ENCODE results near the gene ARPP21. TPM values are rescaled to one million over a fixed set of nuclear protein-coding genes. Genes with fewer than 3 reads are reported as not detected.

The ARPP21 gene
- polyA plus RNA-seq, 3 donors = not detected

DNA sequence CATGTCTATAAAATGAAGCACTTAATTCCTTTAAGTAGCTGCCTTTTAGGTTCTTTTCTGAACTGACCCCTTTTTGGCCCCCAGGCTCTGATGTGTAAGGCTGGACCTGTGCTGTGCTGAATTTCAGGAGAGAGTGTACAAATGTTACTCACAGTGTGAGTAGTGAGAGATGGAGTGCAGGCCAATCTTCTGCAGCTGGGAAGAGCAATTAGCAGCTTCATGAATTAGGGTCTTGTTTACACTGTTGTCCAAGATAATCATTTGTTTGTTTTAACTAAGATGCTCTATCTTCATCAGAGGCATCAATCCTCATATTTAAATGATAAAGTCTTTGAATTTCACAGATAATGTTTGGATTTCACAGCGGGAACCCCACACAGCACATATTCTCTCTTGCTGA is 19.4 kb downstream of the ARPP21 start:
- H3K27ac ChIP-seq (ENCODE audit: low read depth in 1 of 2, low read length in 2 of 2) = no peak overlapping the region

GRCh38 chr3:35659768-35660167 is 20.4 kb downstream of the ARPP21 start:
- TF ChIP-seq, protein P1, sequence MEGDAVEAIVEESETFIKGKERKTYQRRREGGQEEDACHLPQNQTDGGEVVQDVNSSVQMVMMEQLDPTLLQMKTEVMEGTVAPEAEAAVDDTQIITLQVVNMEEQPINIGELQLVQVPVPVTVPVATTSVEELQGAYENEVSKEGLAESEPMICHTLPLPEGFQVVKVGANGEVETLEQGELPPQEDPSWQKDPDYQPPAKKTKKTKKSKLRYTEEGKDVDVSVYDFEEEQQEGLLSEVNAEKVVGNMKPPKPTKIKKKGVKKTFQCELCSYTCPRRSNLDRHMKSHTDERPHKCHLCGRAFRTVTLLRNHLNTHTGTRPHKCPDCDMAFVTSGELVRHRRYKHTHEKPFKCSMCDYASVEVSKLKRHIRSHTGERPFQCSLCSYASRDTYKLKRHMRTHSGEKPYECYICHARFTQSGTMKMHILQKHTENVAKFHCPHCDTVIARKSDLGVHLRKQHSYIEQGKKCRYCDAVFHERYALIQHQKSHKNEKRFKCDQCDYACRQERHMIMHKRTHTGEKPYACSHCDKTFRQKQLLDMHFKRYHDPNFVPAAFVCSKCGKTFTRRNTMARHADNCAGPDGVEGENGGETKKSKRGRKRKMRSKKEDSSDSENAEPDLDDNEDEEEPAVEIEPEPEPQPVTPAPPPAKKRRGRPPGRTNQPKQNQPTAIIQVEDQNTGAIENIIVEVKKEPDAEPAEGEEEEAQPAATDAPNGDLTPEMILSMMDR (IDR thresholded peaks at IDR 0.05) = no peak
- Histone ChIP-seq H2AFZ (ENCODE audit: insufficient read depth, low read depth, low read length, poor library complexity, severe bottlenecking) (no peak overlapping the region), H3K27me3 (ENCODE audit: control insufficient read depth in 2 of 2, insufficient read depth in 2 of 2, low read length in 2 of 2) (no peaks in the 10 kb centered on the region), H3K4me3 (replicated peaks in 1 of 3; ENCODE audit: low read depth in 2 of 3, low read length in 3 of 3) (no peak overlapping the region), H3K4me1 (ENCODE audit: control insufficient read depth in 1 of 2, insufficient read depth in 2 of 2, low read length in 2 of 2) (no peaks in the 10 kb centered on the region), H4K20me1 (ENCODE audit: insufficient read depth, low read length) (no peaks in the 10 kb centered on the region), H3K36me3 (replicated peaks in 1 of 2; ENCODE audit: control insufficient read depth in 1 of 2, insufficient read depth in 2 of 2, low read length in 2 of 2) (no peaks in the 10 kb centered on the region), H3K79me2 (ENCODE audit: insufficient read depth, low read length) (no peaks in the 10 kb centered on the region), H3K27ac (ENCODE audit: low read depth in 1 of 2, low read length in 2 of 2) (no peak overlapping the region), H3K9ac (ENCODE audit: insufficient read depth, low read length, poor library complexity, severe bottlenecking) (no peak overlapping the region), H3K4me2 (replicated peaks; ENCODE audit: extremely low read depth, low read length, poor library complexity, severe bottlenecking) (no peak overlapping the region), H3K9me3 (replicated peaks in 1 of 2; ENCODE audit: control insufficient read depth in 1 of 2, insufficient read depth in 1 of 2, low read length in 2 of 2) (no peaks in the 10 kb centered on the region)
- no peaks in the 10 kb centered on the region for H3K9me3 Mint-ChIP-seq
- H3K36me3 Mint-ChIP-seq = no peaks in the 10 kb centered on the region
- H3K4me3 Mint-ChIP-seq = no peak overlapping the region
- H3K4me1 Mint-ChIP-seq = peaks cover 2% of the 10 kb centered on the region
- H3K27me3 Mint-ChIP-seq (ENCODE audit: low read depth in 3 of 3) = peaks cover 2 to 4% (median 2%) of the 10 kb centered on the region in 3 donors
- intact Hi-C loops (cut with micrococcal nuclease) = no loop called here
- H3K27ac Mint-ChIP-seq = no peak overlapping the region
- no peak for DNase-seq

More for the DNA sequence above, 19.4 kb downstream of the ARPP21 start:
- intact Hi-C loops (cut with micrococcal nuclease) = no loop called here
- H3K9ac ChIP-seq (ENCODE audit: insufficient read depth, low read length, poor library complexity, severe bottlenecking) = no peak overlapping the region
- H3K4me2 ChIP-seq (replicated peaks; ENCODE audit: extremely low read depth, low read length, poor library complexity, severe bottlenecking) = no peak overlapping the region
- H3K4me1 ChIP-seq (ENCODE audit: control insufficient read depth in 1 of 2, insufficient read depth in 2 of 2, low read length in 2 of 2) = no peaks in the 10 kb centered on the region
- no peaks in the 10 kb centered on the region for H3K27me3 ChIP-seq (ENCODE audit: control insufficient read depth in 2 of 2, insufficient read depth in 2 of 2, low read length in 2 of 2)
- no peak overlapping the region for H3K4me3 ChIP-seq (replicated peaks in 1 of 3; ENCODE audit: low read depth in 2 of 3, low read length in 3 of 3)
- no peaks in the 10 kb centered on the region for H3K36me3 ChIP-seq (replicated peaks in 1 of 2; ENCODE audit: control insufficient read depth in 1 of 2, insufficient read depth in 2 of 2, low read length in 2 of 2)
- peaks cover 0 to 4% (median 0%) of the 10 kb centered on the region in 3 donors for H3K27me3 Mint-ChIP-seq (ENCODE audit: low read depth in 3 of 3)
- no CpG with 5 or more reads among the region's 1 CpG for WGBS (ENCODE audit: insufficient coverage)
- H3K9me3 ChIP-seq (replicated peaks in 1 of 2; ENCODE audit: control insufficient read depth in 1 of 2, insufficient read depth in 1 of 2, low read length in 2 of 2) = no peaks in the 10 kb centered on the region
- no peaks in the 10 kb centered on the region for H3K79me2 ChIP-seq (ENCODE audit: insufficient read depth, low read length)
- no peaks in the 10 kb centered on the region for H3K4me1 Mint-ChIP-seq
- no peak overlapping the region for H3K4me3 Mint-ChIP-seq
- H4K20me1 ChIP-seq (ENCODE audit: insufficient read depth, low read length) = no peaks in the 10 kb centered on the region
- TF ChIP-seq, protein P1 (IDR thresholded peaks at IDR 0.05) = no peak
- no peaks in the 10 kb centered on the region for H3K9me3 Mint-ChIP-seq
- H3K27ac Mint-ChIP-seq = no peak overlapping the region
- H2AFZ ChIP-seq (ENCODE audit: insufficient read depth, low read depth, low read length, poor library complexity, severe bottlenecking) = no peak overlapping the region
- DNase-seq = no peak
- H3K36me3 Mint-ChIP-seq = no peaks in the 10 kb centered on the region
